Measurements from ENCODE around the gene PPP1R37. TPM values are rescaled to one million over a fixed set of nuclear protein-coding genes. Genes with fewer than 3 reads are reported as not detected.

The PPP1R37 gene
- total RNA-seq, 1 experiment from 2014 or later = 45.7 TPM

GRCh38 chr19:45121827-45122345, 28.9 kb downstream of the PPP1R37 start:
- H3K27me3 Mint-ChIP-seq (ENCODE audit: unreplicated experiment) = no peaks in the 10 kb centered on the region
- H3K27ac Mint-ChIP-seq (ENCODE audit: unreplicated experiment) = no peak overlapping the region
- no peak overlapping the region for H3K4me3 Mint-ChIP-seq (ENCODE audit: low read depth, unreplicated experiment)
- no peak for DNase-seq
- CTCF ChIA-PET = no interaction called here
- no TSS peak for BruUV-seq (replicated peaks)
- intact Hi-C loops (cut with micrococcal nuclease; ENCODE audit: unreplicated experiment) = no loop called here
- H3K36me3 Mint-ChIP-seq (ENCODE audit: insufficient read depth, unreplicated experiment) = peaks cover 29% of the 10 kb centered on the region
- H3K9me3 Mint-ChIP-seq (ENCODE audit: low read depth, unreplicated experiment) = no peaks in the 10 kb centered on the region
- TF ChIP-seq, protein P1, sequence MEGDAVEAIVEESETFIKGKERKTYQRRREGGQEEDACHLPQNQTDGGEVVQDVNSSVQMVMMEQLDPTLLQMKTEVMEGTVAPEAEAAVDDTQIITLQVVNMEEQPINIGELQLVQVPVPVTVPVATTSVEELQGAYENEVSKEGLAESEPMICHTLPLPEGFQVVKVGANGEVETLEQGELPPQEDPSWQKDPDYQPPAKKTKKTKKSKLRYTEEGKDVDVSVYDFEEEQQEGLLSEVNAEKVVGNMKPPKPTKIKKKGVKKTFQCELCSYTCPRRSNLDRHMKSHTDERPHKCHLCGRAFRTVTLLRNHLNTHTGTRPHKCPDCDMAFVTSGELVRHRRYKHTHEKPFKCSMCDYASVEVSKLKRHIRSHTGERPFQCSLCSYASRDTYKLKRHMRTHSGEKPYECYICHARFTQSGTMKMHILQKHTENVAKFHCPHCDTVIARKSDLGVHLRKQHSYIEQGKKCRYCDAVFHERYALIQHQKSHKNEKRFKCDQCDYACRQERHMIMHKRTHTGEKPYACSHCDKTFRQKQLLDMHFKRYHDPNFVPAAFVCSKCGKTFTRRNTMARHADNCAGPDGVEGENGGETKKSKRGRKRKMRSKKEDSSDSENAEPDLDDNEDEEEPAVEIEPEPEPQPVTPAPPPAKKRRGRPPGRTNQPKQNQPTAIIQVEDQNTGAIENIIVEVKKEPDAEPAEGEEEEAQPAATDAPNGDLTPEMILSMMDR (IDR thresholded peaks at IDR 0.05; ENCODE audit: unreplicated experiment) = no peak
- H3K4me1 Mint-ChIP-seq (ENCODE audit: low read depth, unreplicated experiment) = peaks cover 67% of the 10 kb centered on the region

DNA sequence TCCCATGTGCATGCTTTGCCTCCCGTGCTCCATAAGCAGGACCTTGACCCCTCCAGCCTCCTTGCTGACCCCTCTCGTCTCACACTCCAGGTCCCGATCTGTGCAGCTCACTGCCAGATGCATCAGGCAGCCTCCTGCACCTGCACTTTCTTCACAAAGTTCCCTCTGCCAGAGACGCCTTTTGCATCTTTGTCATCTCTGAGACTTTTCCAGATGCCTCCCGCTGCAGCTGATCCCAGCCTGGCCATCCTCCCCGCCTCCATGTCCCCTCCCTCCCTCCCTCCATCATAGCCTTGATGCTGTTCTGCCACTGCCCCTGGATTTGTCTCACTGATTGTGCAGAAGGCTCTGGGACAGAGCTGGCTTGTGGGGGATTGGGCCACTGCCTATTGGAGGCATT, 29.9 kb downstream of the PPP1R37 start:
- Mint-ChIP-seq H3K36me3 (ENCODE audit: insufficient read depth, unreplicated experiment) (peaks cover 36% of the 10 kb centered on the region), H3K27me3 (ENCODE audit: unreplicated experiment) (no peaks in the 10 kb centered on the region), H3K27ac (ENCODE audit: unreplicated experiment) (no peak overlapping the region), H3K9me3 (ENCODE audit: low read depth, unreplicated experiment) (no peaks in the 10 kb centered on the region), H3K4me3 (ENCODE audit: low read depth, unreplicated experiment) (no peak overlapping the region), H3K4me1 (ENCODE audit: low read depth, unreplicated experiment) (peaks cover 68% of the 10 kb centered on the region)
- no peak for DNase-seq
- TF ChIP-seq, protein P1 (IDR thresholded peaks at IDR 0.05; ENCODE audit: unreplicated experiment) = no peak
- intact Hi-C loops (cut with micrococcal nuclease; ENCODE audit: unreplicated experiment) = no loop called here
- no TSS peak for BruUV-seq (replicated peaks)
- CTCF ChIA-PET = interaction anchor here (0.7 kb wide), 1 partner anchor 28 kb away, joined by 3 read pairs; no protein-coding TSS in a partner anchor

DNA sequence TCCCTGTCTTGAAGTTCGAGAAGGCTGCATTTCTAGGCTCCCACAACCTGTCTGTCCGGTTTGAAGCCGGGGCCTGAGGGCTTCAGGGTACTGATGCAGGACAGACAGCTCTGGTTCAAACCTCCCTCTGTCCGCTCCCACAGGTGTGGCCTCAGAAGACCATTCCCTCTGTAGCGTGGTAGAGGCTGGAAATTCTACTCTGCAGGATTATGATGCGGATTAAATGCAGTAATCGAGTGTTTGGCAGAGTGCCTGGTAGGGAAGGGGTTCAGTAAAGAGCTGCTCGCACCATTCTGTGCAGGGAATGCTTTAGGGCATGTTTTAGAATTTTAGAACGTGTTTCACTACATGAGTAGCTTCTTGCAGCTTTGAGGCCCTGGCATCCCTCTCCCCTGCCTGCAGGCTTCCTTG, 30.5 kb downstream of the PPP1R37 start:
- CTCF ChIA-PET = interaction anchor here (0.6 kb wide), 1 partner anchor 26 kb away, joined by 3 read pairs; no protein-coding TSS in a partner anchor
- intact Hi-C loops (cut with micrococcal nuclease; ENCODE audit: unreplicated experiment) = no loop called here
- peak; percentile 77 for DNase-seq
- Mint-ChIP-seq H3K9me3 (ENCODE audit: low read depth, unreplicated experiment) (no peaks in the 10 kb centered on the region), H3K27ac (ENCODE audit: unreplicated experiment) (no peak overlapping the region), H3K4me3 (ENCODE audit: low read depth, unreplicated experiment) (no peak overlapping the region), H3K4me1 (ENCODE audit: low read depth, unreplicated experiment) (peaks cover 62% of the 10 kb centered on the region), H3K36me3 (ENCODE audit: insufficient read depth, unreplicated experiment) (peaks cover 36% of the 10 kb centered on the region), H3K27me3 (ENCODE audit: unreplicated experiment) (no peaks in the 10 kb centered on the region)
- no TSS peak for BruUV-seq (replicated peaks)
- TF ChIP-seq, protein P1 (IDR thresholded peaks at IDR 0.05; ENCODE audit: unreplicated experiment) = no peak

GRCh38 chr19:45124021-45124420, 31.0 kb downstream of the PPP1R37 start:
- BruUV-seq (replicated peaks) = no TSS peak
- Mint-ChIP-seq H3K36me3 (ENCODE audit: insufficient read depth, unreplicated experiment) (peaks cover 31% of the 10 kb centered on the region), H3K4me3 (ENCODE audit: low read depth, unreplicated experiment) (no peak overlapping the region), H3K4me1 (ENCODE audit: low read depth, unreplicated experiment) (peaks cover 56% of the 10 kb centered on the region), H3K9me3 (ENCODE audit: low read depth, unreplicated experiment) (no peaks in the 10 kb centered on the region), H3K27ac (ENCODE audit: unreplicated experiment) (no peak overlapping the region), H3K27me3 (ENCODE audit: unreplicated experiment) (no peaks in the 10 kb centered on the region)
- no peak for DNase-seq
- CTCF ChIA-PET = interaction anchor here (0.6 kb wide), 1 partner anchor 25 kb away, joined by 3 read pairs; no protein-coding TSS in a partner anchor
- intact Hi-C loops (cut with micrococcal nuclease; ENCODE audit: unreplicated experiment) = no loop called here
- TF ChIP-seq, protein P1 (IDR thresholded peaks at IDR 0.05; ENCODE audit: unreplicated experiment) = no peak

All from Calu3 (cell line).